PC-3 (cell line): ENCODE data around the gene NINJ2.

Experiments used
- EZH2 ChIP-seq: fragments of 300-600 bp; sonication (generic); IDR thresholded peaks from one replicate; pipeline ENCODE4 v1.6.1; 2017; ENCODE audit warnings: antibody characterized with exemption, mild to moderate bottlenecking, low read length; ENCODE audit not compliant: unreplicated experiment
- EZH2phosphoT487 ChIP-seq: fragments of 300-600 bp; sonication (generic); IDR thresholded peaks from 2 replicates; pipeline ENCODE4 v1.6.1; 2018; ENCODE audit warnings: mild to moderate bottlenecking, antibody characterized with exemption, low read length, borderline replicate concordance
- TF ChIP-seq, protein P1 (sequence below): fragments of 300-600 bp; sonication (generic); conservative IDR thresholded peaks from 2 replicates; pipeline ENCODE4 v1.5.1; 2017; ENCODE audit warnings: antibody characterized with exemption, low read depth, mild to moderate bottlenecking, low read length

- TF ChIP-seq, protein P1, sequence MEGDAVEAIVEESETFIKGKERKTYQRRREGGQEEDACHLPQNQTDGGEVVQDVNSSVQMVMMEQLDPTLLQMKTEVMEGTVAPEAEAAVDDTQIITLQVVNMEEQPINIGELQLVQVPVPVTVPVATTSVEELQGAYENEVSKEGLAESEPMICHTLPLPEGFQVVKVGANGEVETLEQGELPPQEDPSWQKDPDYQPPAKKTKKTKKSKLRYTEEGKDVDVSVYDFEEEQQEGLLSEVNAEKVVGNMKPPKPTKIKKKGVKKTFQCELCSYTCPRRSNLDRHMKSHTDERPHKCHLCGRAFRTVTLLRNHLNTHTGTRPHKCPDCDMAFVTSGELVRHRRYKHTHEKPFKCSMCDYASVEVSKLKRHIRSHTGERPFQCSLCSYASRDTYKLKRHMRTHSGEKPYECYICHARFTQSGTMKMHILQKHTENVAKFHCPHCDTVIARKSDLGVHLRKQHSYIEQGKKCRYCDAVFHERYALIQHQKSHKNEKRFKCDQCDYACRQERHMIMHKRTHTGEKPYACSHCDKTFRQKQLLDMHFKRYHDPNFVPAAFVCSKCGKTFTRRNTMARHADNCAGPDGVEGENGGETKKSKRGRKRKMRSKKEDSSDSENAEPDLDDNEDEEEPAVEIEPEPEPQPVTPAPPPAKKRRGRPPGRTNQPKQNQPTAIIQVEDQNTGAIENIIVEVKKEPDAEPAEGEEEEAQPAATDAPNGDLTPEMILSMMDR, result no peak
- TF ChIP-seq EZH2 (no peak), EZH2phosphoT487 (no peak)
Observed at GRCh38 chr12:561391-561705, 101.9 kb downstream of the NINJ2 start.
